Amygdala (tissue), 56 donors: Measurements from ENCODE around the gene PTCH2.

Experiments used
- DNase-seq, 56 donors: peaks; one replicate each; lab custom pipeline; 2025; lab: John Stamatoyannopoulos, UW

Gene PTCH2

DNA sequence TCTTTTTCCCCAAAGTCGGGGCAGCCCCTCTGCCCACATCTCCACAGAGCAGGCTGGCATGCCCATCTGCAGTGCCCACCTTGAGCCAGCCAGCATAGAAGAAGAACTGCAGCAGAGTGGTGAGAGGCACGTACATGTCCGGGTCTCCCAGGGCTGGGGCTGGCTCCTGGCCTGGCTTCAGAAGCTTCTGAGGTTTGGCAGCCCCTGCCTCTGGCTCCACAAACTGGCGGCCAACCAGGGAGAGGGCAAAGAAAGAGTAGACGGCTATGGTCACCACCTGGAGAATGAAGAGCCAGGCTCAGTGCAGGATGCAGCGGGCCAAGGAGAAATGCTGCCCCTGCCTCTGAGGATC is 58.0 kb downstream of the PTCH2 start:
- DNase-seq: no peak

DNA sequence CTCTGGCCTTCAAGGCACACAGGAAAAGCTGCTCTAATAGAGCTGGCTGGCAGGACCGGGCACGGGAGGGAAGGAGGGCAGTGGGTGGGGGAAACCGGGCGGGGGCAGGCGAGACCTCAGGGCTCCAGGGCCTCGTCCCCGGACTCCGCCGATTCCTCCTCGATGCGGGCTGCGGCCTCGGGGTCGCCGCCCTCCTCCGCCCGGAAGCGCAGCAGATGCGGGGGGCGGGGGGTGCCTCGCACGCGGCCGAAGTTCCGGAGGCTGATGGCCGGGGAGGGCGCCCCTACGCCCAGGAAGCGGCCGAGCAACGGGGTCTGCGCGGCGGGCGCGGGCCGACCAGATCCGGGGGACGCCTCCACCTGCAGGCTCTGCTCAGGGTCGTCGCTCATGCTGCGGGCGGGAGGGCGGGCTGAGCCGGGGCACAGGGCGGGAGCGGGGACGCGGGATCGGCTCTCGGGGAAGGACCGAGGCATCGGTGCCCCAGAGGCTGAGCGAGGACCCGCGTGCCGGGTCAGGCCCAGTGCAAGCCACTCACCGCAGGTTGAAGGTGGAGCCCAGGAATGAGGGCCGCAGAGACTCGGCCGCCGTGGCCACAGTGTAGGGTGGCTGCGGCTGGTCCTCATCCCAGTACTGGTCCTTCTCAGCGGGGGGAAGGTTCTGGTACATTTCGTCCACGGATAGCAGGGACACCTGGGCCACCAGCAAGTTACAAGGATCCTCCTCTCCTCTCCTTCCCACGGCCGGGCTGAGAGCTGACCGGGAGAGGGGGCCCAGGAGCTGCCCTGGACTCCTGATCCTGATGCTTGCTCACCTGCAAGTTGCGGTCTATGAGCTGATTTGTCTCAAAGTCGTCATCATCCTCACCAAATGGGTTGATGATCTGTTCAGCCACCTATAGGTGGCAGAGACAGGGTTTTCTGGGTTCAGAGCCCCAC is 58.7 kb downstream of the PTCH2 start:
- DNase-seq: peak in 4 of 56 donors; percentile 4 to 30 (median 13)

DNA sequence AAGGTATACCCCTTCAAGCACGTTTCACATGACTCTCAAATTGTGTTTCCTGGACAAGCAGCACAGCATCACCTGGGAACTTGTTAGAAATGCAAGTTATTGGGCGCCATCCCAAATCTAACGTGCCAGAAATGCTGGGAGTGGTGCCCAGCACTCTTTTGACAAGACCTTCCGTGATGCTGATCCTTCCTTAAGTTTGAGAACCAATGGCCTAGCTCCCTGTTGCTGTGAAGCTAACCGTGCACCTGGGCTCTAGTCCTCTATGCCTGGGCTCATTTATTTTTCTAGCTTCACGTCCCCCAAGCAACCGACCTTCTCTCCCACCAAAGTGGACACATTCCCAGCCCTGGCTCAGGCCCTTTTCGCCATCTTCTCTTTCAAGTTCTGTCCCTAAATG is 59.4 kb downstream of the PTCH2 start:
- DNase-seq: no peak

DNA sequence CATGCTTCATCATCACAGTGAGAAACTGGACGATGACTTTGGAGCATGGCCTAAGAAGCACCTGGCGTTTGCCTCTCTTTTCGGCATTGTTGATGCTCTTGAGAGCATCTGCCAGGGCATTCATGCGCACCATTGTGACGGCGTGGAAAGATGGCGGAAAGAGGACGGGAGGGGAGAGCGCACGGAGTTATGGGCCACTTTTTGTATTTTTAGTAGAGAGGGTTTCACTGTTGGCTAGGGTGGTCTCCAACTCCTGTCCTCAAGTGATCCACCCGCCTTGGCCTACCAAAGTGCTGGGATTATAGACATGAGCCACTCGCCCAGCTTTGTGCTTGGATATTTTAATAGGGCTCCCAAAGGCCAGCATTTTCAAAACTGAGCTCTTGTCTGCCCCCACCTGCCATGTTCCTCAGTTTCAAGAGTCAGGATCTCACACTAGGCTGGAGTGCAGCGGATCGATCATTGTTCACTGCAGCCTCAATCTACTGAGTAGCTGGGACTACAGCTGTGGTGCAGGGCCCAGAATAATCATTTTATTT is 62.4 kb downstream of the PTCH2 start:
- DNase-seq: no peak

DNA sequence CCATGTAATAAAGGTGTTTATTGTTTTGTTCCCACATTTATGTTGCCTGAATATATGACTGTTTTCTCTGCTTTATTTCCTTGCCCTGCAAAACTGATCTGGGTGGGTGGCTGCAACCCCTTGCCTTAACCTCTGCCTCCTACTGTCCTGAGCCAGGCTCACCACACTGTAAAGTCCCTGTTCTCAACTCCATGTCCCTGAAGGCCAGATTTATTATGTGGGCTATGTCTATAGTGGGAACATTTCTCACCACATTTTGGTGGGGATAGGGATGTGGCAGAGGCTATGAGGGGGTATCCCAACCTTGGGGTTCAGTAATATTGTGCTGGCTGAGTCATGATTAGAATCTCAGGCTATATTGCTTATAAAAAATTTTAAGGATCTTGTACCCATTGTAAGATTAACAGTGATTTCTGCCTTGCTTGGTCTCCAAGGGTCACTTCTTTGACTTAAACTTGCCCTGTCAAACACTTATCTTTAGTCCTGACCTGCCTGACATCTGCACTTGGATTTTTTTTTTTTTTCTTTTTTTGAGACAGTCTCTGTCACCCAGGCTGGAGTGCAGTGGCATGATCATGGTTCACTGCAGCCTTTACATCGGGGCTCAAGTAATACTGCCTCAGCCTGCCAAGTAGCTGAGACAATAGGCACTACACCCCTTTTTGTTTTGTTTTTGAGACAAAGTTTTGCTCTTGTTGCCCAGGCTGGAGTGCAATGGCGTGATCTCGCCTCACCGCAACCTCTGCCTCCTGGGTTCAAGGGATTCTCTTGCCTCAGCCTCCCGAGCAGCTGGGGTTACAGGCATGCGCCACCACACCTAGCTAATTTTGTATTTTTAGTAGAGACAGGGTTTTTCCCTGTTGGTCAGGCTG is 64.1 kb downstream of the PTCH2 start:
- DNase-seq: no peak

DNA sequence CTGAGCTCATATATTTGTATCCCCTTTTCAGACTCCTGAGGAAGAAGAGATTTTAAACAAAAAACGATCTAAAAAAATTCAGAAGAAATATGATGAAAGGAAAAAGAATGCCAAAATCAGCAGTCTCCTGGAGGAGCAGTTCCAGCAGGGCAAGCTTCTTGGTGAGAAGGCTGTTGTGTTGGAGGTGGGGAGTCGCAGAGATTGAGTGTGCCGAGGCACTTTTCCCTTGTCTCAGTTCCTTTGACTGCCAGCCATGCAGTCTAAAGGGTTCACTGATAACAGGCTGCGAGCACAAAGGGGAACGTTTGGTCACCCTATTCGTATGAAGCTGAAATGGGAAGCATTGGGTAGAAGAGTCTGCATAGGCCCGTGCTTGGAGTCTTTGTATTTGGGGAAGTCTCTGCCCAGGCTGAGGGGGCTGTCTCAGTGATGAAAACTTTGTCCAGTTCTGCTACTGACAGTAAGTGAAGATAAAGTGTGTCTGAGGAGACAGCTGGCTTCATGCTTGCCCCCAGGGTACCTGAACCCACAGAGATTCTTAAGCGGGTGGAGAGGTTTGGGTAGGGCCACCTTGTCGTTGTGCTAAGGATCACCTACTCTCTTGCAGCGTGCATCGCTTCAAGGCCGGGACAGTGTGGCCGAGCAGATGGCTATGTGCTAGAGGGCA is 65.0 kb downstream of the PTCH2 start:
- no peak for DNase-seq

GRCh38 chr1:44777547-44777946 is 65.5 kb downstream of the PTCH2 start:
- no peak for DNase-seq

DNA sequence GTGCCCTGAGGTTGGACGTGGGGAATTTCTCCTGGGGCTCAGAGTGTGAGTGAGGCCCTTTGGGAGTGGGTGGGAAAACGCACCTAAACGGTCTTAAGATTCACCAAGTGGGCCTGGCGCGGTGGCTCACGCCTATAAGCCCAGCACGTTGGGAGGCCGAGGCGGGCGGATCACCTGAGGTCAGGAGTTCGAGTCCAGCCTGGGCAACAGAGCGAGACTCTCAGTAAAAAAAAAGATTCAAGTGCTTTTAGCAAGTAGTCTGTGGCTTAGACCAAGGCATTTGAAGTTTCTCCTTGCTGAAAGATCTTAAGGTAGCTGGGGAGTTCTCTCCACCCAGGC is 66.4 kb downstream of the PTCH2 start:
- DNase-seq: no peak

DNA sequence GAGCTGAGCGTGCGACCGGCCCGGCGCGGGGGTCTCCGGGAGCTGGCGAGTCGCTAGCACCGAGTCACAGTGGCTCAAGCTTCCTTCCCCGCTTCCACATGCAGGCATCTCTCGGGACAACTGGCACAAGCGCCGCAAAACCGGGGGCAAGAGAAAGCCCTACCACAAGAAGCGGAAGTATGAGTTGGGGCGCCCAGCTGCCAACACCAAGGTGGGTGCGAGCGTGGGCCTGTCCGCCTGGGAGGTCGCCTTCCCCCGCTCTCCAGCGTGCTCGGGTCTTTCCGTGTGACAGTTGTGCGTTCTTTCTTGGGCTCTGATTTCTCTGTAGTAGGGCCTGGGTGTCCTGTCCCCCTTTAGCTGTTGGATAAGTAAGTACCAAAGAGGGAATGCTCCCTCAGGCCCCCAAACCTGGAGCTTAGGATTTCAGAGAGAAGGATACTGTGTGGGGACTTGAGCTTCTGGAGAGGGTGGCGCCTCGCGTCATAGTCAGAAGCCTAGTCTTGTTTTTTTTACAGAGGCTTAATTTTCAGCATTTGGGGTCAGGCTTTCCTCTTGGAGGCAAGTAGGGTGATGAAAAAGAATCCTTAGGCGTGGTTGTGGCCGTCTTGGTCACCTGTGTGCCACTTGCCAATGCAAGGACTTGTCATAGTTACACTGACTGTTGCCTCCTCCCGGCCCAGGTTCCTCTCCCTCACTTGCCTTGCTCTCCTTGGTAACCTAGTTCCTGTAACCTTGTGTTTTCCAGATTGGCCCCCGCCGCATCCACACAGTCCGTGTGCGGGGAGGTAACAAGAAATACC is 66.9 kb downstream of the PTCH2 start:
- peak in 15 of 56 donors; percentile 14 to 59 (median 46) for DNase-seq

DNA sequence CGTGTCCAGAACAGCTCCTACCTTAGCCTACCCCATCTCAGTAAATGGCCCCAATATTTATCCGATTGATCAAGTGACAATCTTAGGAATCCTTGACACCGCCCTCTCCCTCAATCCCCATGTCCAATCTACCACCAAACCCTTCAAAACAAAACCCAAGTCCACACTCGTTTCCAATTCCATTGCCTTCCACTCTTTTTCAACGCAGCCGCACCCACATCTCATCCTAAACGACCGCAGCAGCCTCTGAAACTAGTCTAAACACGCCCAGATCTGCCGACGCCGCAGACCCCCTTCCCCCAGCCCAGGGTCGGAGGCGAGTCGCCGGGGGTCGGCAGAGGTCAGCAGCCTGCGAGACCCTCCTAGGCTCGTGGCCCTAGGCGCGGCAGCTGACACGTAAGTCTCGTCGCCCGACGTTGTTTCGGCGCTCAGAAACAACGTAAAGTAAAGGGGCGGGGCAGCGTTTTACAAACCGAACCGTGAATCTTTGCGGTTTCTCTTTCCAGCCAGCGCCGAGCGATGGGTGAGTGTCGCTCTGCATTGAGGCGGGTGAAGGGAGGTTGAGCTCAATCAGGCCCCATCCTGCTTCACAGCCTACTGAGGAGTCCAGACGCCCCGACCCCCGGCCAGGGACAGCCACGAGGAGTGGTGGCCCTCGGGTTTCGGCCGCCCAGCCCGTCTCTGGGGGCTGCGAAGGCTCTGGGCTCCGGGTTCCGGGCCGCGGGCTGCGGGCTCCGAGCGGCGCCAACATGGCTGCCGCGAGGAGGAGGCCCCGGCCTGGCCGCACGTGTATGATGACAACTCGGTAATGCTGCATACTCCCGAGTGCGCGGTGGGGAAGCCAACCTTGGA is 67.7 kb downstream of the PTCH2 start, which contains the start of gene RPS8:
RPS8 (plus strand) TSS at position 463 of the 852 bp plus-strand sequence; CDS start at position 520, 57 bp downstream.
- DNase-seq: peak; percentile 35 to 94 (median 84)
